ENCODE data around the gene MROH8.

Gene MROH8

GRCh38 chr20:37053230-37053950 lies 126.0 kb downstream of the MROH8 start:
- no peak for DNase-seq
- in situ Hi-C loops (cut with HindIII; ENCODE audit: low pct_ligation_motif_present, low pct_unique_long_range_greater_than_20kb, low sequenced_read_pairs), result no loop called here

Data from ACHN (cell line).